Activated T-cell treated with anti-CD3 and anti-CD28 coated beads for 1 hour (primary cell): Measurements from ENCODE around the gene ITM2C.

ENCODE experiments used
- DNase-seq: peaks from one replicate; pipeline ENCODE4 v3.0.0-alpha.2; 2020; ENCODE audit warnings: low read depth

The ITM2C gene

DNA sequence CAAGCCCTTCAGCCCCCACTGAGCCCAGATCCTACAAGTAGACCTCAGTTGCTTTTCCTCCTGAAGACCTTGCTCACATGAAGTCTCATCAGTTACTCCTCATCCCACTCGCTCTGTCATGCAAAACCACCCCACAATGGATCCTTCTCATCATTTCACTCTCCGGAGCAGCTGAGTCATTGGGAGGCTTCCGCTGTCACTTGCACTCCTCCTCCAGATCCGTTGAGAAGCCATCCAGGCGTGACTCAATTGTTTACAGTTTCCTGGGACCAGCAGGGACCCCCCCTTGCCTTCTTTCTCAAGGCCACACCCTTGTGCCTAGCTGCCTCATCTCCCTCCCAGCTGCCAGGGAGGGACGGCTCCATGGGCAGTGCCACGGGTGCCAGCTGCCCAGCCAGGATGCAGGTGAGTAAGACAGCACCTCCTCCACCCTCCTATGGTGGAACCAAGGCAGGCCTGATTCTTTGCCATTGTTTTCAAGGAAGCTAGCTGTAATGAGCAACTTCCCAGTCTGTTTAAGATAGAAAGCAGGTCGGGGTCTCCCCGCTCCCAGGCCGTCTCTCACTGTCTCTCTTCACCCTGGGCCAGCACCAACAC, 44.0 kb downstream of the ITM2C start:
- no peak for DNase-seq

DNA sequence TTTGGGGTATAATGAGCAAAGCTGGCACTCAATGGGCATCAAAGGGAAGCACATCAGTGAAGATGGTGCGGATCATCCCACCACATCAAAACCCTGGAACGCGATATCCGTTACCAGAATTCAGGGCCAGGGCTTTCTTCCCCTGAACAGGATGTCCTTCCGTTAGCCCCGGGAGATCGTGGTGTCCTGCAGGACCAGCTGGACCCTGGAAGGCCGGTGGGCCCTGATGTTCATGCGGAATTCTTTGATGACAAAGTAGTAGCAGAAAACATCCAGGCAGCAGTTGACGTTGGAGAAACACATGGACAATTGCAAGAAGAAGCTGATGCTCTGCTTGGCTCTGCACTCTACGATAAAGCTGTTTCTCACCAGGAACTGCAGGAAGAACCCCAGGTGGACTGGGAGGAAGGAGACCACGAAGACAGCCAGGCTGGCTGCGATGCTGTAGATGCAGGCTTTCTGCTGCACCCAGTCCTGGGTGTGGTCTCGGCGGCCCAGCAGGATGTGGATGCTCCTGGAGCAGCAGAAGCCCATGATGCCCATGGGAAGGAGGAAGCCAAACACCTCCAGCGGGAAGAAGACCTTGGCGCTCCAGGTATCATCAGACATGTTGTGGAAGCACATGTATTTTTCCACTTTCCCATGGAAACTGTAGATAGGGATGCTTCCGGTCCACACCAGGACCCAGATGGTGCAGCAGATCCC, 45.3 kb downstream of the ITM2C start:
- no peak for DNase-seq

DNA sequence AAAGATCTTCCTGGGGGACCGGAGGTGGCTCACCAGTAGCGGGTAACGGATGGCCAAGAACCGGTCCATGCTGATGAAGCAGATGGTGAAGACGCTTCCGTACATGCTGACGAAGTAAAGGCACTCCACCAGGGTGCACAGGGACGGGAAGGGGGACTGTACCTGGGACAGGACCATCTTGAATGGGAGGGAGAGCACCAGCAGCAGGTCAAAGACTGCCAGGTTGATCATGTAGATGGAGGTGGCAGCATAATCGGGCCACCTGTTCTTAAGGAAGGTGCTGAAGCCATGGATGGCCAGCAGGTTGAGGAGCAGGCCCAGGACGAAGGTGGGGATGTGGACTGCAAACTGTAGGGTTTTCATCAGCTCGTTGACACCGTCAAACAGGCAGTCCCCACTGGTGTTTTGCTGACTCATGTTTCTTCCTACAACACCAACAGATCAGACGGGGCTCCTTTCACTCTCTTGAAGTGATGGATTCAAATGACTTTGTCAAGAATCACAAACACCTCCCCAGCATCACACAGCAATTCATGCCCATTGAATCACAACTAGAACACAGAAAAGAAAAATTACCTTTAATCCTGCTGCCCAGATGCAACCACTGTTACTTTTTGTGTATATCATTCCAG, 45.9 kb downstream of the ITM2C start:
- DNase-seq = no peak

DNA sequence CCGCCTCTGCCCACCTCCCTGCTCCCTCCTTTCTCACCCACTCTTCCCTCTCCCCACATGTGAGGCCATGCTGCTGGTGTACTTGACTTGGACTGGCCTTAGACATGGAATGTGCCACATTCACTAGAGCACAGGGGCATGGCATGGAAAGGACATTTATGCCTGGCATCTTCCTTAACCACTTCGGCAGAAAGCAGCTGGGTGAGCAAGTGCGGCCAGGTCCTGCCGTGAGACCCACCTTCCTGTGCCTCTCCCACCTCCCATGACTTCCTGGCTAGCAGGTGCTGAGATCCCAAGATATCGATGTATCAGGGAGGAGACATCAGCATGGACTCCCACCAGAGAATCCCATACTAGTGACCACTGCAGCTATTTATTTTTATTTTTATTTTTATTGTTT, 47.3 kb downstream of the ITM2C start:
- no peak for DNase-seq

DNA sequence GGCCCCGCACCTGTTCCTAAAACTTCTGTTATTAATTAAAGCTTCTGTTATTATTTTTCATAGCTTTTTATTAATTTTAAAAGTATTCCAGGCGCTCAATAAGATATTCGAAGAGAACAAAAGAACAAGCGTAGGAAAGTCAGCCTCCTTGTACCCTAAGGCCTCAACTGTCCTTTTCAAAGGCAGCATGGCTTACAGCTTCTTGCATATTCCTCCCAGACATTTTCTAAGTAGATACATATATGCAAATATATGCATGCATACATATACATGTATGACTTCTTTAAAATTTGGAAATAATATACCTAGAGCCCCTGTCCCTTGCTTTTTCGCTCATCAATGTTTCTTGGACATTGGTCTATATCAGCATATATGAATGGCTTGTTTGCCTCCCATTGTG, 48.0 kb downstream of the ITM2C start:
- no peak for DNase-seq

DNA sequence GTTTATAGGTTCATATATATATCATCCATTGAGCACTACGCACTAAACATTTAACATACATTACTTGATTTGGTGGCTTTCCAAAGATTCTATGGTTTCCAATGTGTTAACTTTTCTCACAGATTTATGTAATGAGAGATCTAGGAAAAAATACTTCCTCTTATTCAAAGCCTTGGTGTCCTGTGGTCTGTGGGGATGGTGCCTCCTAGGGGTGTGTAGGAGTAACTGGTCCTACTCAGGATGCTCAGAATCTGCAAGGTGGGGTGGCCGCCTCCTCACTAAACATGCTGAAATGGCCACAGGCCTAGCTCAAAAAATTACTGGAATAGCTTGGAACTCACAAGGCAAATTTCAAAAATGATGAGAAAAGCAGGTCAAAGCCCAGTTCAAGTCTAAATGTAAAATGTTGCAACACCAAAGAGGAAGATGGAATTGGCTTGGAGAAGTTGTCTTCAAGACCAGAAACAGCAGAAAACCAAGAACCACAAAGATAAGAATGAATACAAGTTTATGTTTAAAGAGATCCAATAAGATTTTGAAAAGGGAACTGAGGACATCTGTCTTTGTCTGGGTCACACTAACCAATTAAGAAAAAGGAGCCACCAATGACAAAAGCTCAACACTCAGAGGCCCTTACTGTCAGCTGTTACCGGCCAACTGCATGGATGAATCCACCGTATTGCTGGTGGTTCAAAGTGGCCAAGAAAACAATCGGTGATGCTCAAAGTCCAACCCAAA, 48.8 kb downstream of the ITM2C start:
- DNase-seq = no peak

DNA sequence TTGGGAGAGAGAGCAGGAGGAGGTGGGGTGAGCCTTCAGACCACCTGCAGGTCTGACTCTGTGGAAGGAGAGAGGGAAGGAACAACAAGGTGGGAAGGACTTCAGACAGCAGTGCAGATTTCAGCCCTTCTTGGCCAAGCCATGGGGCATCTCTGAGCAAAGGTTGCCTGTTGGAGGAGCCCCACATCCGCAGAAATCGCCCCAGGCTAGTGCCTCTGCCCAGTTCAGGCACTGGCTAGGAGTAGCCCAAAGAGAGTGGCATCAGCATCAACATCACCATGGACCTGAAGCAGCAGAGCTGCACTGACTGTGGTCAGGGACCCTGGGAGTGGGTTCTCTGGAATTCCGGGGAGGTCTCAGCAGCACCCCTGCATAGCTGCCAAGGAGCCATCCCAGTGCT, 50.1 kb downstream of the ITM2C start:
- DNase-seq = no peak

DNA sequence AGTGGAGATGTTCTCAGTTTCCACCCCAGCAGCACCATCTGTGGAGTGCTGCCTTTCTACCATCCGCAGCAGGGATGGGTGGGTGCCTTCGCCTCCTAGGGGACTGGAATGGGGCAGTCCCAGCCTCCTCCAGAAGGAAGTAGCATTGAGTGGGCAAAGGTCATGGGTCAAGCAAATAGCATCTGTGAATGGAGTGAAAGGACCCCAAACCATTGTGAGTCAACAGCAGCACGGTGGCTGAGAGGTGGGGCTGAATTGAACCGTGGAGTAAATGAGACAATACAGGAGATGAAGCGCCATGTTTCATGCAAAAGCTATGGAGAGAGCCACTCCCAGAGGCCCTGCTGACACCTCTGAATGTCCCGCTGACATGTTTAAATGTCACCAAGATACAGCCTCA, 50.6 kb downstream of the ITM2C start:
- no peak for DNase-seq

DNA sequence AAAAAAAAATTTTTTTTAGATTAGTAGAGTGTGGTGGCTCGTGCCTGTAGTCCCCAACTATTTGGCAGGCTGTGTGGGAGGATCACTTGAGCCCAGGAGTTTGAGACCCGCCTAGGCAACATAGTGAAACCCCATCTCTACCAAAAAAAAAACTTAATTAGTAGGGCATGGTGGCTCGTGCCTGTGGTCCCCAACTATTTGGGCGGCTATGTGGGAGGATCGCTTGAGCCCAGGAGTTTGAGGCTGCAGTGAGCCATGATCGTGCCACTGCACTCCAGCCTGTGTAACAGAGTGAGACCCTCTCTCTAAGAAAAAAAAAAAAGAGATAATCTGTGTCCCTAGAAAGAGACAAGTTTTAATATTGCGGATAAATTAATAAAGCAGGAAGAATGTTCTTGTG, 51.5 kb downstream of the ITM2C start:
- no peak for DNase-seq

DNA sequence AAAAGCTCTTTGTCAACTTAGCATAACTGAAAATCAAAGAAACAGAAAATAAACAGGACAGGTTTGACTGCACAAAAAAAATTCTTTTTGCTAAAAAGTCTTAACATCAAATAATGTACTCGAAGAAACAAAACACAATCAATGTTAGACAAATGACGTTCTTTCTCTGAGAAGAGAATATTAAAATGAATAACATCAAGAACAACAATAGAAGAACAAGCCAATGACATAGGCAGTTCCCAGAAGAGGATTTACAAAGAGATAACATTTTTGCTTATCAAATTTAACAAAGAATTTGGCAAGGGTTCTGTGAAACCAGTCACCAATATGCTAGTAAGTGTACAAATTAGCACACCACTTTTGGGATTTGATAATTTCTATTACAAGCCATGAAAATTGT, 54.5 kb downstream of the ITM2C start:
- DNase-seq = no peak

DNA sequence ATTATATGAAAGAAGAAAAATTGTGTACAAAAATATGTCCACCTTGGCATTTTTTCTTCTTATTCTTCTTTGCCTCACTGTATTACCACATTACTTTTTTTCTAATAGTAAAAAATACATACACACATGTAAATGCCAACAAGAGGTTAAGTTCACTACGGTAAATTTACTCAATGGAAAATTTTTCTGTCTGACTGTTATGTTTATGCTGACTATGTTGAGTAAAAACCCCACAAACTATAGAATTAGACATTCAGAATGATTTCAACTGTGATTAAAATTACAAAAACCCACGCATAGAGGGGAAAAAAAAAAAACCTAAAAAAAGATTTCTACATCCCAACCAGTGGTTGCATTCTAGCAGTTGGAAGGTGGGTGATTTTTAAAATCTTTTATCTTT, 54.9 kb downstream of the ITM2C start:
- DNase-seq = no peak

DNA sequence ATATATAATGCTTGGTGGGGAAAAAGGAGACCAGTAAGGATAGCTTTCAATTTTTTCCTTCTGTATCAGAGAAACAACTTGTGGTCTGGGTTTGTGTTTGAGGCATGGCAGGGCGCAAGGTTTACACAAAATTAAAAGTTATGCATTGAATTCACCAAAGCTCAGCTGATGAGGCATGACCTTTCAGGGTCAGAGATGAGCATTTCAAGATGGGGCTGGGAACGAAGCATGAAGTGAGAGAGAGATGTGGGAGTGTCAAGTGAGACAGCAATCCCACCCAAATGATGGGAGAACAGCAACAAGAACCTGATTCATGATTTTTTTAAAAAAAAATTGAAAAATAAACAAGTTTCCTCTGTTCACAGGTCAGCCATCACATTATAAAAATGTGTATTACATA, 55.4 kb downstream of the ITM2C start:
- DNase-seq = no peak

DNA sequence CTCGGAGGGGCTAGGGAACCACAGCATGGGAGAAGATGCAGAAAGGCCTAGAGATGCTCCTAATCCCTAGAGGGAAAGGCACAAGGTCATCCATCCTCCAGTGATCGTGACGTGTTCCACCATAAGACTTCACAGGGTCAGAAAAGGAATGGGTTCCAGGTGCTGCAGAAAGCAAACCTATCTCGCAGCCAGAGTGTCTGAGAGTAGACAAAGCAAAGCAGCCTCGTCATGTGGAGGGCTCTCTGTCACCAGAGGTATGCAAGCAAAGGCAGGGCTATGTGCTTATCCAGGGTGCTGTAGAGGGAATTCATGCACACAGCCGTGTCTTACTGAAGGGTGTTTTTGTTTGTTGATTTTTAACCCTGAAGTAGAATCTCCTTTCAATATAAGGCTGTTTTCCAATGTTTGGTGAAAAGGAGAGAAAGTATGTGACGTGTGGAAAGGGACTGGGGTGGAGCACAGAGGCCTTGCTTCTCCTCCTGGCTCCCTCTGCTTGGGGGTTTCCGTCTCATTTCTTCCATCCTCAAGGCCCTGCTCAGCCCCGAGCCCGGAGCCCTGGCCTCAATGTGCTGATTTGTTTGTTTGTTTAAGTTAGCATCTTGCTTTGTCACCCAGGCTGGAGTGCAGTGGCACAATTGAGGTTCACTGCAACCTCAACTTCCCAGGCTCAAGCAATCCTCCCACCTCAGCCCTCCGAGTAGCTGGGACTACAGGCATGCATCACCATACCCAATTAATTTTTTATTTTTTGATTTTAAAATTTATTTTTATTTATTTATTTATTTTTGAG, 57.3 kb downstream of the ITM2C start:
- no peak for DNase-seq

DNA sequence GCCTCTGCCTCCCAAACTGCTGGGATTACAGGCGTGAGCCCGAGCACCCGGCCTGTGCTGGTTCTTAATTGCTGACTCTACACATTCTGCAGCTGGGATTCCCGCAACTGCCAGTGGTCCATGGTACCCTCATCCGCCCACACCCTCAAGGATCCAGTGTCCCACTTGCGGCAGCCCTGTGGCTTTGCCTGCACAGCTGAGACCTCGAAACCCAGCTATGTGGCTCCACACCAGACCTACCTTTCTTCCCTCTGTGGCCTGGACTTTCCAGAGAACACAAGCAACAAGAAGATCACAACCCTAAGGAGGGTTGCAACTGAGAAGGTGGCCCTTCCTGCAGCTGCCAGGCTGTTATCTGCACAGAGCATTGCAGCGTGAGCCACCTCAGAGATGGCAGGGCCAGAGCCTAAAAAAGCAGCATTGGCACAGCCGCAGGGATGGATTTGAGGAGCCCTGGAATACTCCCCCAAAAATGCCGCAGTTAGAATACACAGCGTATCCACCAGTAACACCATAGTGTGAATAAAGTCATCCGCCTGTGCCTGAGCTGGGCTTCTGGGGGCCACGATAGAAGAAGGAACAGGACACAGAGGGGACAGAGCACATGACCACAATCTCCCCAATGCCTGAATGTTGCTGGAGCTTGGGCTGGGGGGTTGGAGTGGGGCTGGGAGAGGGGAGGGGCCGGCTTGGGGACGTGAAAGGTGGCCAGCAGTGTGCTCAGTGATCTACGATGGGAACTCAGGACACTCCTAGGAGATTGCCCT, 58.4 kb downstream of the ITM2C start:
- no peak for DNase-seq

DNA sequence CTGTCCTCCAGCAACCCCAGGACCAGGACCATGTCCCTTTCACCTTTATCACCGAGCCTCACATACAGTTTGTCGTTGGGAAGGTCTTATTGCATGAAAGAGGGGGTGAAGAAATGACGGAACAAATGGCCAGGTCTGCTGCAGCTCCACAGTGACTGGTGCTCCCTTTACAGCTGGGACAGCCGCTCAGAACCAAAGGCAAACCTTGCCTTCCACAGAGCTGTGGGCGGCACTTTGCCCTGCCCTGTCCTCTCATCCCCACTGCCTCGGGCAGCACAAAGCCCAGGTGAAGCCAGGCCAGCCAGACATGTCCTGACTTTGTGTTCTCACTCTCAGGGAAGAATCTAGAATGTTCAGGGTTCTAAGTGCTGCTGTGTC, 59.3 kb downstream of the ITM2C start:
- no peak for DNase-seq

DNA sequence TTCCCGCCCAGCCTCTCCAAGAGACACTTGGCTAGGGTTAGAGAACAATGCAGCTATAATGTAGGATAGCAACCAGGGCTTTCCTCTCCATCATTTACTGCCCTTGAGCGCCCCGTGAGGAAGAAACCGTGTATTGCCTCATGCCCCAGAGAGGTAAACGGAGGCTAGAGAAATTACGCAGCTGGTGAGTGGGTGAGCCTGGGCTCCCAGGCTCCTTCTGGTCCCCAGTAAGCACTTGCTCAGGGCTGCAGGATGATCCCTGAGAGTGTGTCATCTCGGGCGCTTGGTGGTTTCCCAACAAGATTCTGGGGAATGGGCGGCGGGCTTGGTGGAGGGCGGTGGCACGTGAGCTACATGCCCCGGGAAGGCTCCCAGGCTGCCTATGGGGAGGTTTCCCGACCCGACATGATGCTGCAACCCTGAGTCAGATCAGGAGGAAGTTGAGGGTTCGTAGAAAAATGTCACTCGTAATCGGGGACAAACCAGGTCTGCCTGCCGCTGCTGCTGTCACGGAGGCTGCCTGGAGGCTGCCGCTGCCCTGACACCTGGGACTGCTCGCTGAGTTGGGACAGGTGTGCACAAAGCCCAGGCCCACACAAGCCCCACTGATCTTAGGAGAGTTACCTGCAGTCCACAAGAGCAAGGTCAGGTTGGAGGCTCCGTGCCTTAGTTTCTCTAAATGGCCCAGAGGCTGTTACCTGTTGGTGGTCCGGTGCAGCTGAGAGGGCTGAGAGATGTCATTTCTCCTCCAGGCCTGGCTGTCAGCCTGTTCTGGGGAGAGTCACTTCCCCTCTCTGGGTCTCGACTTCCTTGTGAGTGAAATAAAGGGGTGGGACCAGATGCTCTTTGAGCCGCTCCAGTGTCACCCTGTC, 60.0 kb downstream of the ITM2C start, which contains the start of gene GPR55:
TSS of gene GPR55 (minus strand) at position 773 of the 872 bp plus-strand sequence. CDS start 14,280 bp downstream, outside the sequence.
- DNase-seq = peak; percentile 41

DNA sequence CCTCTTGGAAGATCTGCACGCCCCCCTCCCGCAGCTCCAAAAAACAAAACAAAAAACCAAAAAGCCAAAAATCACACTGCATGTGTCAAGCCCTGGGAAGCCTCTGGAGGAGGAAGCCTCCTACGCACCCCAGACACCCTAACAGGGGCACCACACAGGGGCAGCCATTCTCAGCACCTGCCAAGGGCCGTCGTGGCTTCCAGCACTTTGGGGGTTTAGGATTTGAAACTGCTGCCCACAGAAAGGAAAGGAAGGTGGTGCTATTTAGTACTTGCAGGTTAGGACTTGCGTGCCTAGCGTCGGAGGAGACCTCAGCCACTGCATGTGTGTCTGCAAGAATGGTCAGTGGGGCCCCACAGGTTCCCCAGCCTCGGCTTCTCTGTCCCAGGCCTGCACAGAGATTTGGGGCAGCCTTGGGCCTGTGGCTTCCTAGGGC, 60.7 kb downstream of the ITM2C start:
- DNase-seq = no peak

DNA sequence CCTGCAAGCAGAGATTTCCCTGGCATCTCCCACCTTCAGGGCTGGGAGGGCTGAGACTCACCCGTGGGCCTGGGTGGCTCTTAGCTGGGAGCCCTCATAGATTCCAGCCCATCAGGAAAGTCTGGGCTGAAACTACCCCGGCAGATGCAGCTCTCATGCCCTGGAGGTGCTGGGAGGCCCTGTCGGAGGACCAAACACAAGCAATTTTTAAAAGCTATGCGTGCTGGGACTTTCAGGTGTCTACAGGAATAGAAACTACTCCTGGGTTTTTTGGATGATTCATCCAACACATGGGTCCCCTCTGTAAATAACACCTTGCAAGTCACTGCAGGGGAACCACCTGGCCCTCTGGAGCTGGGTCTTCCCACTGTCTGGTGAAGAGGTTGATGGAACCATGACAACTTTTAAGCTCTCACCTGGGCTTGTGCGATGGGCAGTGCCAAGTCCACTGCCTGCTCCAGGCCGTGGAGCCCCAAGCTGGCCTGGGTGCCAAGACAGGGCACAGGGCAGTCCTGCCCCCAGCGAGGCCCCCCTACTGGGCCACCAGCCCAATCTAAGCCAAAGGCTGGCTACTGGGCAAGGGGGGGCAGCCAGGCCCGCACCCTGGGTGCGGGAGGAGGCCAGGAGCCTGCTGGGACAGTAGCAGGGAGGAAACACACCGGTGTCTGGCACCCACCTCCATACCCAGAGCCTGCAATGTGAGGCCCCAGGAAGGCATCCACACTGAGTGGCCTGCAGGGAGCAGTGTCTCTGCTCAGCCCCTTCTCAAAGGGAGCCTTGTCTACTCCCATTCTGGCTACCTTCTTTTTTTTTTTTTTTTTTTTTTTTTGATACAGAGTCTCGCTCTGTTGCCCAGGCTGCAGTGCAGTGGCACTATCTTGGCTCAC, 61.4 kb downstream of the ITM2C start:
- no peak for DNase-seq

DNA sequence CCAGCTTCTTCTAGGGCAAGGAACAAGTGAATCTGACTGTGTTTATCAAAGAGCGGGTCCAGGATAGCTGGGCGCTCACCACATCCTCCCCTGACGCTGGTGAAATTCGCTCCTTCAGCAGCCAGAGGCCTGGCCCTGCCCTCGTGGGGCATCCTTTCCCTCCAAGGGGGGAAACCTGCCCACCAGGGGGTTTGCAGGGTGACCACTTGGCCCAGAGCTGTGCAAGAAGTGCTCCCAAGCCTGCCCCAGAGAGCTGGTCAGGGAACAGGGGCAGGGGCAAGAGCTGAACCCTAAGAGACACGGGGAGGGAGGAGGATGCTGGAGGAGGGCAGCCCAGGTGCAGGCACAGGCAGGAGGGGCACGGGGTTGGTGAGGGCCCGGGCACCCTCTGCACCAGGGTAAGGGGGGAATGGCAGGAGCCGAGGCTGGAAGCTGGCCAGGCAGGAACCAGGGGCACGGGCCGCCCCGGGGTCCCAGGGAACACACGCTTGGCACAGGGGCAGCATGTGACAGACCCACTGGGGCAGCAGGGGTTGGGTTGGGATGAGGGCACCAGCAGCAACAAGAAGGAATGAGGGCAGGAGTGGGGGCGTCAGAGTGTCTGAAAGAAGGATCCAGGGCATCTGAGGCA, 63.1 kb downstream of the ITM2C start:
- no peak for DNase-seq
